Measurements from ENCODE around the gene CTTNBP2.
"Not testable (repeated sequence)": the region's sequence is repeated elsewhere in the genome, so short reads cannot be mapped to it uniquely, and the experiment has no call there.

CTTNBP2 gene

DNA sequence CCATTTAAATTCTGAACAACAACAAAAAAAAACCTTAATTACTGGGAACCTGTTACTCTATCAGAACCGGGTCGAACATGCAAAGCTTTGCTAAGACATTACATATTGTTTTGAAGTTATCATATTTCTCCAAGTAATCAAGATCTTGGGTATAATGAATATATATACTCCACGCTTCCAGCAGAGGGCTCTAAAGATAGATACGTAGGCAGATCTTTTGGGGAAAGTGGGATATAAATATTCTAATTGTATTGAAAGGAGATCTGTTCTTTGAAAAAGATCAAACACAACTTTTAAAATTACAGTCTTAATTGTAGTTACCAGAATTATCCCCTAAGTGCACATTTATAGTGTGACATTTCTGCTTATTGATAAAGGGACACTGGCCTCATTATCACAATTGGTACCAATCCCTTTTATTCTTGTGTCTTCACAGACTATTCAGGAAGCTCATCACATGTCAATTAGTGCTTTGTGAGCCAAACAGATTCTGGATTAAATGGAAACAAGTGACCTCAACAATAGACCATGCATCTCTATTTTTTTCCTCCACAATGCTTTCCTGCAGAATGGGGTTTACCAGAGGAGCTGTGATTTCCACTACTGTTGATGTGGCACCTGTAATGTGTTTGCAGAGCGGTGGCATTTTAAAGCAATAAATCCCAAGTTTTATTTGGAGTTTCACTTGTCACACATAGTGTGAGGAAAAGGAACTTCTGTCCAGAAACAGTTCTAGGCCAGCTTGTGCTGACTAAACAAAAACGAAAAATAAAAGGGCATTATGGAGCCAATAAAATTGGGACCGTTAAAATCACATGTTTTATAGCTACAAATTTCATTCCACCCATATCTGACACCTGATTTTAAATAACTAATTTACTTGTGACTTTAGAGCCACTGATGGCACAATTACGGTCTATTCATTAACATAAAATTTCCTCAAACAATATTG is 122.4 kb downstream of the CTTNBP2 start:
- no peak for DNase-seq (ENCODE audit: low read depth in 2 of 2)

DNA sequence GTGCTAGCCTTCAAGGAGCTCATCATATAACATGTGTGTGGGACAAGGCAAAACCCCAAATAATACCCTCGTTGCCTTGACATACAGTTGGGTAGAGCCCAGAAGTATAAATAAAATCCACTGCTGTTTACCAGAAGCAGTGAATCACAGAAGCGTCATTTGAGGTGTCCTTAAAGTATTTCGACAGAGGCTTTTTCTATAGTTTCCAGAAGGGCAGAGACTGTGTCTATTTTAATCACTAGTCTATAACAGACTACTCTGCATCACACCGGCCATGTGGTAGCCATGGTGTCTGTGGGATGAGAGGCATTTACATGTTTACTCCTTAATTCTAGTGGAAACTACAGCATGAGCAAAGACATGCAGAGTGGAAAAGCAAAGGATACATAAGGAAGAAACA is 131.3 kb downstream of the CTTNBP2 start:
- DNase-seq (ENCODE audit: low read depth in 2 of 2), result no peak

GRCh38 chr7:117739085-117739484 is 134.2 kb downstream of the CTTNBP2 start:
- no peak for DNase-seq (ENCODE audit: low read depth in 2 of 2)

- no peak for DNase-seq (ENCODE audit: low read depth in 2 of 2)
These were observed 135.3 kb downstream of the CTTNBP2 start for GRCh38 chr7:117737926-117738325.

- no peak for DNase-seq (ENCODE audit: low read depth in 2 of 2)
These were observed 141.8 kb downstream of the CTTNBP2 start for GRCh38 chr7:117731455-117731854.

GRCh38 chr7:117730390-117730789 is 142.9 kb downstream of the CTTNBP2 start:
- no peak for DNase-seq (ENCODE audit: low read depth in 2 of 2)

- no peak for DNase-seq (ENCODE audit: low read depth in 2 of 2)
These were observed 144.2 kb downstream of the CTTNBP2 start for GRCh38 chr7:117728890-117729624.

- DNase-seq (ENCODE audit: low read depth in 2 of 2), result no peak
These were observed 148.3 kb downstream of the CTTNBP2 start for GRCh38 chr7:117724898-117725297.

GRCh38 chr7:117719377-117719776 is 153.9 kb downstream of the CTTNBP2 start:
- no peak for DNase-seq (ENCODE audit: low read depth in 2 of 2)

- DNase-seq (ENCODE audit: low read depth in 2 of 2), result no peak
These were observed 155.0 kb downstream of the CTTNBP2 start for GRCh38 chr7:117718116-117718835.

DNA sequence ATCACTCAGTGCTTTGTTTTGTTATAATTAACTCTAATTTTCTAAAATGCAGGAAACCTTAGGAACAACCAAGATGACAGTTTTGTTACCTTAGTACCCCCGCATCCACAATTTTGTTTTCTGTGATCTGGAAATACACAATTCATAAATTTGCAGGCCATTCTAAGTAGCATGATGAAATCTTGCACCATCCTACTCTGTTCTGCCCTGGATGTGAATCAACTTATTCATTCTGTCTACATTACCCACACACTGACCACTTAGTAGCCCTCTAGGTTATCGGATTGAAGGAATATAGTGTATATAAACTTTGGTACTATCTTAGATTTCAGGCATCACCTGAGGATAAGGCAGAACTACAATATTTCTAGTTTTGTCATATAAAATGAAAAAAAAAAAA is 155.9 kb downstream of the CTTNBP2 start:
- no peak for DNase-seq (ENCODE audit: low read depth in 2 of 2)

- no peak for DNase-seq (ENCODE audit: low read depth in 2 of 2)
These were observed 156.4 kb downstream of the CTTNBP2 start for GRCh38 chr7:117716707-117717299.

DNA sequence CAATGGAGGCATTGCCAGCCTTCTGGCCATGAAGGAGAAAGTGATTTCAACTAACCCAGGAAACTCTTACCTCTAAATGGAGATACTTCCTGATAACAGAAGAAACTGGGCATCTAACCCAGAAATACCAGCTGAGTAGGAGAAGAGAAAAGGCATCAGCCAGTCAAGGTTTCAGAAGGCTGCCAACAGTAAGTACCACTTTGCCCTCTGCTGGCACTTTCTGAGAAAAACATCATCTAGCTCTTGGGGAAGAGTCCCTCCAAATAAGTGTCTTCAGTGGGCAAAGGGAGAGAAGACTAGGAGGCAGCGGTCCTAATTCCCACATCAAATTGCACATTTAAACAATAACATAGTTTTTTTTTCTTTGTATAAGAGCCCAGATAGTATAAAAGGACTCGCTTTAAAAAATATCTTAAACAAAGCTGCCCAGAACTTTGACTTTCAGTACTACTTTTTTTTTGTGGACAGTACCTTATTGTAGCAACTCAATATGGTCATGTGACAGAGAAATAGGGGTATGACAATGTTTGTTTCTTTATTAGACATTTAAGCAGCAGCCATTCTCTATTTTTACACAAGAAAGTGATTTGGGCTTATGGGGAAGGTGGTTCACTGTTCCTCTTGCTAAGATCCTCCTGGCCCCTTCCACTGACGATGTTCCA is 157.3 kb downstream of the CTTNBP2 start:
- DNase-seq (ENCODE audit: low read depth in 2 of 2), result no peak

DNA sequence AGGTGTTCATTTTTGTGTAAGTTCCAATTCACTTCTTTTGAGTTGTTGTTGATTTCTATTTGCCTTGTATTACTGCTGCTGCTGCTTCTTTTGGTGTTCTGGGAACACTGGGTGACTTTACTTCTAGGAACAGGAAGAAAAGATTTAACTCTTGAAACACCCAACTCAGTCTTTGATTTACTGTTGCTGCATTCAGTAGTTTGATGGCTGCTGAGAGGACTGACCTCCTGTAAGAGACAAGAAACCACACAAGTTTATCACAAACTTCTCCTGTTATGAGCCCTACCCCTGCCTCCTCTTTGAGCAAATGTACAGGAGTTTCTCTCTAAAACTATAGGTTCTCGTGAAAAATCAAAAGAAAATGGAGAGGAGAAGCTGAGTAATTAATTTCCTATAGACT is 161.7 kb downstream of the CTTNBP2 start:
- no peak for DNase-seq (ENCODE audit: low read depth in 2 of 2)

- not testable (repeated sequence) for DNase-seq (ENCODE audit: low read depth in 2 of 2)
These were observed 165.1 kb downstream of the CTTNBP2 start for GRCh38 chr7:117708173-117708572.

- DNase-seq (ENCODE audit: low read depth in 2 of 2), result no peak
These were observed 166.2 kb downstream of the CTTNBP2 start for GRCh38 chr7:117707080-117707479.

DNA sequence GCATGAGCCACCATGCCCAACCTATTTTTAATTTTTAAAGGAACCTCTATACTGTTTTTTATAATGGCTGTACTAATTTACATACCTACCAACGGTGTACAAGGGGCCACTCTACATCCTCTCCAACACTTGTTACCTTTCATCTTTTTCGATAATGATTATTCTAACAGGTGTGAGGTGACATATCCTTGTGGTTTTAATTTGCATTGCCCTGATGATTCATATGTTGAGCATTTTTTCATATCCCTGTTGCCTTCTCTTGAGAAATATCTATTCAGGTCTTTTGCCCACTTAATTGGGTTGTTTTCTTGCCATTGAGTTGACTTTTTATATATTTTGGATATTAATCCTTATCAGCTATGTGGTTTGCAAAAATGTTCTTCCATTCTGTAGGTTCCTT is 167.0 kb downstream of the CTTNBP2 start:
- DNase-seq (ENCODE audit: low read depth in 2 of 2), result no peak

- no peak for DNase-seq (ENCODE audit: low read depth in 2 of 2)
These were observed 167.6 kb downstream of the CTTNBP2 start for GRCh38 chr7:117705630-117706029.

GRCh38 chr7:117704063-117704462 is 169.2 kb downstream of the CTTNBP2 start:
- no peak for DNase-seq (ENCODE audit: low read depth in 2 of 2)

DNA sequence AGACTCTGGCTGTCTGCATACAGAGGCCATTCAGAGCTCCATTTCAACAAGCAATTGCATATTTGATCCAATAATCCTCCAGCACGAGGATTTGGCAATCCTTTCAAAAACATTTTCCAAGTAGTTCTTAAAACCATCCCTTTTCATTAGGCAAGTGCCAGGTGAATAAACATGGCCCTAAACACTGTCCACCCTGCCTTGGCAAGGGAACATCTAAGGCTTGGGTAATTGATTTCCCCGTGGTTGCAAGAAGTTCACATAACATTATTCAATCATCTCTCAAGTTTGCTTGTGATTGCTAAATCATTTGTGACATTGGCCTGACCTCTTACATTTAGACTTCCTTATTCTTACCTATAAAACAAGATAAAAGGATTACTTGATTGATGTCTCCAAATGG is 175.2 kb downstream of the CTTNBP2 start:
- DNase-seq (ENCODE audit: low read depth in 2 of 2), result no peak

- DNase-seq (ENCODE audit: low read depth in 2 of 2), result no peak
These were observed 180.9 kb downstream of the CTTNBP2 start for GRCh38 chr7:117692338-117692737.

All from activated CD8-positive, alpha-beta memory T cell treated with anti-CD3 and anti-CD28 coated beads for 4 hours (primary cell).